Fibroblast of villous mesenchyme (primary cell): Measurements from ENCODE around the gene OS9. TPM values are rescaled to one million over a fixed set of nuclear protein-coding genes. Genes with fewer than 3 reads are reported as not detected.
A peak's percentile ranks its signal among the peaks of the same experiment; 100 is the strongest.

Source experiments
- DNase-seq: peaks from one replicate; pipeline ENCODE4 v3.0.0-alpha.2; 2010; ENCODE audit warnings: low read depth
- H3K4me3 ChIP-seq: 2 replicates; pipeline ENCODE4 v1.5.1; 2011; ENCODE audit warnings: low read depth, mild to moderate bottlenecking, low read length
- total RNA-seq: library from RNA; depleted of rRNA; stranded (reverse); fragments of >200 nt; gene quantifications from 2 replicates; pipeline ENCODE4 v1.2.3, GENCODE V29; 2012
- TF ChIP-seq, protein P1 (sequence below): IDR thresholded peaks from 2 replicates; pipeline ENCODE4 v1.5.1; 2012; ENCODE audit warnings: low read depth, mild to moderate bottlenecking, low read length; ENCODE audit not compliant: insufficient read depth

Gene OS9
- total RNA-seq, 1 donor: 98.0 TPM

DNA sequence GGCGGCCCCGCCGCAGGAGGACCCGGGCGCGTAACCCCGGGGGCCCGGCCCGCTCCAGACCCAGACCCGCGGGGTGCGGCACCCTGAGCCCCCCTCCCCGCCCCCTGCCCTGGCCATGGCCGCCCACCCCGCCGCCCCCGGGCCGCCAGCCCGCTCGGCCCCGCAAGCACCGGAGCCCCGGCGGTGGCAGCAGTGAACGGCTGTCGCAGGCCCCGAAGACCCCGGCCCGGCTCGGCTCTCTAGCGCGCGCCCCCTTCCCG, 61.2 kb downstream of the OS9 start:
- H3K4me3 ChIP-seq: peak overlapping the region; percentile 59
- DNase-seq: no peak
- TF ChIP-seq, protein P1, sequence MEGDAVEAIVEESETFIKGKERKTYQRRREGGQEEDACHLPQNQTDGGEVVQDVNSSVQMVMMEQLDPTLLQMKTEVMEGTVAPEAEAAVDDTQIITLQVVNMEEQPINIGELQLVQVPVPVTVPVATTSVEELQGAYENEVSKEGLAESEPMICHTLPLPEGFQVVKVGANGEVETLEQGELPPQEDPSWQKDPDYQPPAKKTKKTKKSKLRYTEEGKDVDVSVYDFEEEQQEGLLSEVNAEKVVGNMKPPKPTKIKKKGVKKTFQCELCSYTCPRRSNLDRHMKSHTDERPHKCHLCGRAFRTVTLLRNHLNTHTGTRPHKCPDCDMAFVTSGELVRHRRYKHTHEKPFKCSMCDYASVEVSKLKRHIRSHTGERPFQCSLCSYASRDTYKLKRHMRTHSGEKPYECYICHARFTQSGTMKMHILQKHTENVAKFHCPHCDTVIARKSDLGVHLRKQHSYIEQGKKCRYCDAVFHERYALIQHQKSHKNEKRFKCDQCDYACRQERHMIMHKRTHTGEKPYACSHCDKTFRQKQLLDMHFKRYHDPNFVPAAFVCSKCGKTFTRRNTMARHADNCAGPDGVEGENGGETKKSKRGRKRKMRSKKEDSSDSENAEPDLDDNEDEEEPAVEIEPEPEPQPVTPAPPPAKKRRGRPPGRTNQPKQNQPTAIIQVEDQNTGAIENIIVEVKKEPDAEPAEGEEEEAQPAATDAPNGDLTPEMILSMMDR: no peak

DNA sequence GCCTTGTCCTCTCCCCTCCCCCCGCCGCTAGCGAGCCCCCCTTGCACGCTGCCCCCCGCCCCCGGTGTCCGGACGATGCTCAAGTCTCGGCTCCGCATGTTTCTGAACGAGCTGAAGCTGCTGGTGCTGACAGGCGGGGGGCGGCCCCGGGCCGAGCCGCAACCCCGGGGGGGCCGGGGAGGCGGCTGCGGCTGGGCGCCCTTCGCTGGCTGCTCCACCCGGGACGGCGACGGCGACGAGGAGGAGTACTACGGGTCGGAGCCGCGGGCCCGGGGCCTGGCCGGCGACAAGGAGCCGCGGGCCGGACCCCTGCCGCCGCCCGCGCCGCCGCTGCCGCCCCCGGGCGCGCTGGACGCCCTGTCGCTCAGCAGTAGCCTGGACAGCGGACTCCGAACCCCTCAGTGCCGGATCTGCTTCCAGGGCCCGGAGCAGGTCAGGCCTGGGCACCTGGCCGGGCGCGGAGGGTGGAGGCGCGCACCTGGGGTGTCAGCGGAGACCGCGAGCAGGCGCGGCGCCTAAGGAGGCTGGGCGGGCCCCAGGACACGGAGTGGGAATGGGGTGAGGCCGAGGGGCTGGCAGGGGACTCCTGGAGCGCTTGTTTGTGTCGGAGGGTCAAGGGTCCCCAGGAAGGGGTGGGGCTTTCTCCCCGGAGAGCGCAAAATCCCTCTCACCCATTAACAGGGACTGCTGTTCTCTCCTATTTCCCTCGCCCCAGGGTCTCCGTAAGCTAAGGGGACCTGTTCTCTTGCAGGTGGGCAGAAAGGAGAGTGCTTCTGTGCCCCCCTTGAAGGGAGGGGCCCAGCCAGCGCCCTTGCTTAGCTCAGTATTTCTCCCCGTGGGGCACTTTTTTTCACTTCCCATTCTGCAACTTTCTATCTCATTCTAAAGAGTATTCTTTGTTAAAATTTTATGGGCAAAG, 61.8 kb downstream of the OS9 start:
- TF ChIP-seq, protein P1: no peak
- DNase-seq: no peak
- peak overlapping the region; percentile 59 for H3K4me3 ChIP-seq

DNA sequence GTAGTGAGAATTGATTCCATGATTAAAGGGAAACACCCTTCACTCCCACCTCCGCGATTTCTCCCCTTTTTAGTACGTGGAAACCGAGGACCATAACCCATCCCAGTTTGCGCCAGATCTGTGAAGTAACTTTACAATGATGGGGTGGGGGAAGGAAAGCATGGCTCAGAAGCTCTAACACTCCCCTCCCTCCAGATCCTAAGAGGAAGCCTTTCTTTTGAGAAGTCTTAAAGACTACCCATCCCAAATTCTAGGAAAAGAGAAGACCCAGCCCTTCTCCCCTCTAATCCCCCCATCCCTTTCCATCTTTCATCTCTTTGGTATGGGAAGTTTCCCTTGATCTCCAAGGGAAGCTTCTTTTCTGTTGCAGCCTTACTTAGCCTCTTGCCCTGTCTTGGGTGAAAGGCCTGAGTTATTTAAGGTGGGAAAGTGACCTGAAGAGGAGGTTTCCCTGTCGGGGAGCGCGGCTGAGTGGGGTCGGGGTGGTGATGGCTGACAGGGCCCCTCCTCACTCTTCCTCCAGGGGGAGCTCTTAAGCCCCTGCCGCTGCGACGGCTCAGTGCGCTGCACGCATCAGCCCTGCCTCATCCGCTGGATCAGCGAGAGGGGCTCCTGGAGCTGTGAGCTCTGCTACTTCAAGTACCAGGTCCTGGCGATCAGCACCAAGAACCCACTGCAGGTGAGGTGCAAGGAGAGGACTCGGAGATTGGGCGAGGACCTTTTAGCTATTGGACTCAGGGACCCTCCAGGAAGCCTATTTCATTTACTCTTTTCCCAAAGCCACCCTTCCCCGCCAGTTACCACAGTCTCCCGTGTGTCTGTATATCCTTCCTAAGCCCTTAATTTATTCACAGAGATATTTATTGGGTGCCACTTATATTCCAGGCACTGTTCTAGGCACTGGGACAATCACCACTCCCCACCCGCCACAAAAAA, 62.7 kb downstream of the OS9 start:
- TF ChIP-seq, protein P1: peak; percentile 71
- no peak for DNase-seq
- H3K4me3 ChIP-seq: peak overlapping the region; percentile 59

DNA sequence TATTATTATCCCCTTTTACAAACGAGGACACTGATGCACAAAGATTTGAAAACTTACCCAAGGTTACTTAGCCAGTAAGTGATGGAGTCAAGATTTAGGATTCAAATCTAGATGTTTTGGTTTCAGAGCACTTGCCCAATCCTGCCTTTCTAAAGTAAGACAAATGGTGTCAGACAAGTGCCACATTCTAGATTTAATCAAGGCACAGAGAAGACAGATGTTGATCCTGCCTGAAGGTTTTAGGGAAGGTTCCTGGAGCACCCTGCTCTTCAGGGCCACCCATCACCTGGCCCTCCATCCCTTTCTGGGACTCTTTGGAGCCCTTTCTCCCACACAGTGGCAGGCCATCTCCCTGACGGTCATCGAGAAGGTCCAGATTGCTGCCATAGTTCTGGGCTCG, 63.8 kb downstream of the OS9 start:
- TF ChIP-seq, protein P1: no peak
- no peak for DNase-seq
- H3K4me3 ChIP-seq: no peak overlapping the region

DNA sequence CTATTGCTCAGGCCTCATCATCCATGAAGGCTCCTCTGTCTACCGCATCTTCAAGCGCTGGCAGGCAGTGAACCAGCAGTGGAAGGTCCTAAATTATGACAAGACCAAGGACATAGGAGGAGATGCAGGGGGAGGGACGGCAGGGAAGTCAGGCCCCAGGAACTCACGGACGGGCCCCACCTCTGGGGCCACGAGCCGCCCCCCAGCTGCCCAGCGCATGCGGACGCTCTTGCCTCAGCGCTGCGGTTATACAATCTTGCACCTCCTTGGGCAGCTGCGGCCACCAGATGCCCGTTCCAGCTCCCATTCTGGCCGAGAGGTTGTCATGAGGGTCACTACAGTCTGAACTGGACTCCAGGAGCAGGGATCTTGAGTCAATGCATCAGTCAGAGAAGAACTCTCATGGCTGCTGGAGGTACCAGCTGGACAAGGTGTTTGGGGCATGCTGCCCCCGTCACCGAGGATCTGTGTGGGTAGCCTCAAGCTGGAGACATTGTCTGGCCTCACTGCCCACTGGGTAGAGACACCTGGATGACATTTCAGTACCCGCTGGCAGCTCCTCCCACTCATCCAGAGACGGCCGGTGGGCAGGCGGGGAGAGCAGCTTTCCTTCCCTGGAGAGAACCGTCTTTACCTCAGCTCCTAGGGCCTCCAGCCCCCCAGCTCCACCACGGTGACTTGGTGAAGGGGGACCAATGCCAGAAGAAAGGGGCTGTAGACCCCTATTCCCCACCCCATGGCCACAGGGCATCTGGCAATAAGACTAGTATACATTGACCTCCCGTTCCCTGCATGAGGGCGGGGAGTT, 64.8 kb downstream of the OS9 start:
- H3K4me3 ChIP-seq: no peak overlapping the region
- TF ChIP-seq, protein P1: no peak
- no peak for DNase-seq

DNA sequence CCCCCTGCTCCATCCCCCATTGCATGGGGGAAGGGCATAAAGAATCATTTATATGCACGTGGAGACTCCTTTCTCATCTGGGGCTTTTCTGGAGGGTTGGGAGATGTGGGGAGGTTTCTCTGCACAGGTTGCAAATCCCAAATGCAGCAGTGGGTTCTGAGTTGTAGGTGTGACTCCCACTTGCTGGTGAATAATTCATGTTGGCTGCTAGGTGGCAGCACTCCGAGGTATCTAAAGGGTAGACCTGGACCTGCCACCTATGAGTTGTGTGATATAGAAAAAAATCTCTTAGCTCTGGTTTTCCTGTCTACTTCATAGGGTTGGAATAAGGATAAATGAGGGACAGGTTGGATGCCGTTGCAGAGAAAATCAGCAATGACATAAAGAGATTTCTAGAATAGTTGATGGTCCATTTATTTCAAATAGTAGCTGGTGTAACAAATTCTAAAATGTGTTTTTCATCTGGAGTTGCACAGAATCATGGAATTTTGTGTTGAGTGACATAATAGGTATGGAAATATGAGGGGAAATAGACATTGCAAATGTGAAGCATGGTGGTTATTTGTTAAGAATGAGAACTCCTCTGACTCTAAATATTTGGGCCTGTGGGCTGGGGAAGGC, 65.5 kb downstream of the OS9 start:
- TF ChIP-seq, protein P1: peak; percentile 50
- no peak for DNase-seq
- H3K4me3 ChIP-seq: no peak overlapping the region
